Brain microvascular endothelial cell (primary cell): ENCODE data around the gene POU2AF2.

Experiments
- DNase-seq: peaks from one replicate; pipeline ENCODE4 v3.0.0-alpha.2; 2020
- H3K27ac ChIP-seq: fragments of 250-450 bp; sonication (Bioruptor Pico); 2 replicates; pipeline ENCODE4 v1.5.1; 2020; ENCODE audit warnings: mild to moderate bottlenecking, moderate library complexity
- H3K27me3 ChIP-seq: fragments of 250-450 bp; sonication (Bioruptor Pico); replicated peaks from 2 replicates; pipeline ENCODE4 v1.5.1; 2020; ENCODE audit warnings: mild to moderate bottlenecking
- H3K36me3 ChIP-seq: fragments of 250-450 bp; sonication (Bioruptor Pico); replicated peaks from 2 replicates; pipeline ENCODE4 v1.5.1; 2020; ENCODE audit warnings: mild to moderate bottlenecking
- H3K4me3 ChIP-seq: 2 replicates; pipeline ENCODE4 v1.5.1; 2011; ENCODE audit warnings: low read depth, mild to moderate bottlenecking, control low read depth, low read length, moderate library complexity
- CTCF ChIP-seq: IDR thresholded peaks from 2 replicates; pipeline ENCODE4 v1.5.1; 2011; ENCODE audit warnings: low read depth, mild to moderate bottlenecking, moderate library complexity, low read length, control low read depth, inconsistent platforms; ENCODE audit errors: missing control alignments
- in situ Hi-C: cut with HindIII; loops from 2 replicates; pipeline ENCODE4 v1.10.0; 2017; ENCODE audit warnings: low sequenced_read_pairs, low pct_ligation_motif_present

The POU2AF2 gene, protein sequence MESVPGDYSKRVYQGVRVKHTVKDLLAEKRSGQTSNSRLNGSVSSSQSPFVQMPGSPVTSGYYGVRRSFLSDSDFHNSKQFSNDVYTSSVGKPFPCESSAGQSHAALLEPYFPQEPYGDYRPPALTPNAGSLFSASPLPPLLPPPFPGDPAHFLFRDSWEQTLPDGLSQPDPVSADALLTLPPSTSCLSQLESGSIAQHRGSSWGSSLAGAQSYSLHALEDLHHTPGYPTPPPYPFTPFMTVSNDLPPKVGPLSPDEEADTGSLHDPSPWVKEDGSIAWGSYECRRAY

GRCh38 chr11:111245425-111245824, at the start of gene POU2AF2:
Gene POU2AF2 (plus strand): TSS chr11:111245725. CDS start chr11:111245854, 129 bp downstream.
- no peak within 1 kb of the TSS for H3K4me3 ChIP-seq
- TF ChIP-seq CTCF: no peak
- DNase-seq: no peak
- in situ Hi-C loops: no loop called here
- H3K27ac ChIP-seq: no peak within 1 kb of the TSS
- H3K36me3 ChIP-seq: no peaks in the 10 kb centered on the region
- H3K27me3 ChIP-seq: no peaks in the 10 kb centered on the region

GRCh38 chr11:111200010-111200534, 45.5 kb upstream of the POU2AF2 start:
- TF ChIP-seq CTCF: no peak
- no peak for DNase-seq
- Histone ChIP-seq H3K27ac (no peak overlapping the region), H3K36me3 (no peaks in the 10 kb centered on the region), H3K4me3 (no peak overlapping the region), H3K27me3 (no peaks in the 10 kb centered on the region)
- in situ Hi-C loops: no loop called here

DNA sequence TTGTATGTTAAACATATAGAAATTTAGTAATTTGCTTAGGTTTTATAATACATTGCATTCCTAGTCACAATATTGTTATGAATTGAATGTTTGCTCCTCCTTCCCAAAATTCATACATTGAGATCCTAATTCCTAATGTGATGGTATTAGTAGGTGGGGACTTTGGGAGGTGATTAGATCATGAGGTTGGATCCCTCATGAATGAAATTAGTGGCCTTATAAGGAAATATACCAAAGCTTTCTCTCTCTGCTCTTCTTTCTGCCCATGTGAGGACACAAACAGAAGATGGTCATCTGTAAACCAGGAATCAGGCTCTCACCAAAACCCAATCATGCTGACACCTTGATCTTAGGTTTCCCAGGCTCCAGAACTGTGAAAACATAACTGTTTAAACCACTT, 41.3 kb upstream of the POU2AF2 start:
- H3K27ac ChIP-seq: no peak overlapping the region
- no peak for DNase-seq
- TF ChIP-seq CTCF: no peak
- no peaks in the 10 kb centered on the region for H3K27me3 ChIP-seq
- H3K36me3 ChIP-seq: no peaks in the 10 kb centered on the region
- in situ Hi-C loops: no loop called here
- no peak overlapping the region for H3K4me3 ChIP-seq

- Histone ChIP-seq H3K27me3 (no peaks in the 10 kb centered on the region), H3K36me3 (no peaks in the 10 kb centered on the region), H3K27ac (peak overlapping the region; percentile 59), H3K4me3 (no peak overlapping the region)
- no peak for TF ChIP-seq CTCF
- DNase-seq: no peak
- in situ Hi-C loops: no loop called here
These were observed 39.7 kb upstream of the POU2AF2 start for GRCh38 chr11:111205632-111206385.

GRCh38 chr11:111206472-111206871, 39.1 kb upstream of the POU2AF2 start:
- peak; percentile 52 for DNase-seq
- Histone ChIP-seq H3K27me3 (no peaks in the 10 kb centered on the region), H3K36me3 (no peaks in the 10 kb centered on the region), H3K4me3 (no peak overlapping the region), H3K27ac (peak overlapping the region; percentile 59)
- in situ Hi-C loops: no loop called here
- no peak for TF ChIP-seq CTCF
